Endothelial cell of umbilical vein (primary cell): Measurements from ENCODE around the gene NID2. TPM values are rescaled to one million over a fixed set of nuclear protein-coding genes. Genes with fewer than 3 reads are reported as not detected.

Experiments used
- BruUV-seq: library from RNA; stranded (reverse); fragments of 400-500 nt; replicated peaks from 2 replicates; lab custom pipeline; 2021; lab: Mats Ljungman, UMichigan
- CTCF ChIA-PET: fragments of 300-600, 350-600 bp; sonication (Branson Sonifier 250); formaldehyde crosslinking; loops from one replicate; lab custom pipeline; 2021; ENCODE audit warnings: antibody characterized with exemption, inconsistent platforms; lab: Charles Lee
- POLR2A ChIA-PET: fragments of 300-600, 350-600 bp; sonication (Branson Sonifier 250); formaldehyde crosslinking; loops from one replicate; lab custom pipeline; 2021; ENCODE audit warnings: antibody characterized with exemption, inconsistent platforms; lab: Charles Lee
- DNase-seq: peaks from one replicate; pipeline ENCODE4 v3.0.0-alpha.2; 2011; ENCODE audit warnings: low read depth, low spot score
- FAIRE-seq: peaks from 2 replicates; lab custom pipeline; 2011; peaks lifted over from hg19 to GRCh38; lab: Jason Lieb, UNC
- H2AFZ ChIP-seq: 2 replicates; pipeline ENCODE4 v1.6.0; 2012; ENCODE audit warnings: low read depth, low read length, control low read depth, inconsistent platforms
- H3K27ac ChIP-seq: 2 replicates; pipeline ENCODE4 v1.5.1; 2011; ENCODE audit warnings: low read depth, mild to moderate bottlenecking, control low read depth, low read length, moderate library complexity; ENCODE audit not compliant: insufficient read depth
- H3K27me3 ChIP-seq, 2 experiments: 2 replicates each; pipeline versions ENCODE4 v1.6.0 to v1.6.1; 2011; ENCODE audit warnings: low read length in 2 of 2, mixed read lengths in 1 of 2; ENCODE audit not compliant: control insufficient read depth in 2 of 2, insufficient read depth in 2 of 2
- H3K36me3 ChIP-seq, 2 experiments: 2 replicates in 1 of 2; 3 replicates in 1 of 2; pipeline ENCODE4 v1.5.1; 2011; ENCODE audit warnings: low read length in 2 of 2, mild to moderate bottlenecking in 1 of 2, moderate library complexity in 1 of 2; ENCODE audit not compliant: control insufficient read depth in 2 of 2, insufficient read depth in 2 of 2; ENCODE audit errors: extremely low read depth in 1 of 2
- H3K4me1 ChIP-seq: 3 replicates; pipeline ENCODE4 v1.5.1; 2011; ENCODE audit warnings: mild to moderate bottlenecking, low read length; ENCODE audit not compliant: control insufficient read depth, insufficient read depth; ENCODE audit errors: extremely low read depth
- H3K4me2 ChIP-seq: 2 replicates; pipeline ENCODE4 v1.6.1; 2011; ENCODE audit warnings: low read length, control low read depth, mixed read lengths; ENCODE audit not compliant: insufficient read depth
- H3K4me3 ChIP-seq, 3 experiments: fragments of 200-600 bp in 1 of 3; sonication (generic), shearing (Covaris generic) in 1 of 3; replicated peaks in 1 of 3; 2 replicates each; pipeline ENCODE4 v1.5.1; 2011 to 2016; ENCODE audit warnings: control low read depth in 3 of 3, low read length in 3 of 3, mild to moderate bottlenecking in 2 of 3, inconsistent platforms in 1 of 3, low read depth in 1 of 3, moderate library complexity in 1 of 3; ENCODE audit not compliant: insufficient read depth in 1 of 3
- H3K79me2 ChIP-seq: 2 replicates; pipeline ENCODE4 v1.6.0; 2012; ENCODE audit warnings: low read length, inconsistent platforms; ENCODE audit not compliant: control insufficient read depth, insufficient read depth
- H3K9ac ChIP-seq: replicated peaks from 2 replicates; pipeline ENCODE3; 2011; ENCODE audit warnings: low read length, control low read depth; ENCODE audit not compliant: insufficient read depth; ENCODE audit errors: extremely low read depth
- H3K9me1 ChIP-seq: replicated peaks from 3 replicates; pipeline ENCODE4 v1.6.0; 2011; ENCODE audit warnings: mild to moderate bottlenecking, low read length; ENCODE audit not compliant: control insufficient read depth, insufficient read depth; ENCODE audit errors: extremely low read depth
- H3K9me3 ChIP-seq: replicated peaks from 2 replicates; pipeline ENCODE4 v1.5.1; 2012; ENCODE audit warnings: low read length, inconsistent platforms; ENCODE audit not compliant: control insufficient read depth, insufficient read depth
- H4K20me1 ChIP-seq: replicated peaks from 2 replicates; pipeline ENCODE3; 2011; ENCODE audit warnings: mild to moderate bottlenecking, low read length; ENCODE audit not compliant: control insufficient read depth, insufficient read depth; ENCODE audit errors: extremely low read depth
- CTCF ChIP-seq, 2 donors: IDR thresholded peaks; 1 replicate in 1 of 2; 2 replicates in 1 of 2; pipeline ENCODE4 v1.5.1; 2011; ENCODE audit warnings: low read length in 2 of 2, mild to moderate bottlenecking in 2 of 2, moderate library complexity in 2 of 2, control low read depth in 1 of 2, inconsistent platforms in 1 of 2, low read depth in 1 of 2; ENCODE audit not compliant: insufficient read depth in 1 of 2; ENCODE audit errors: extremely low read depth in 1 of 2
- EZH2 ChIP-seq: IDR thresholded peaks from 2 replicates; pipeline ENCODE4 v1.6.1; 2012; ENCODE audit warnings: borderline replicate concordance, low read depth, mild to moderate bottlenecking, moderate library complexity, low read length, inconsistent platforms; ENCODE audit not compliant: severe bottlenecking
- FOS ChIP-seq: IDR thresholded peaks from 2 replicates; pipeline ENCODE4 v1.6.1; 2011; ENCODE audit warnings: mild to moderate bottlenecking, low read length, moderate library complexity, borderline replicate concordance; ENCODE audit not compliant: insufficient read depth
- GATA2 ChIP-seq: IDR thresholded peaks from 2 replicates; pipeline ENCODE4 v1.7.0; 2011; ENCODE audit warnings: low read depth, mild to moderate bottlenecking, moderate library complexity, mixed read lengths, low read length; ENCODE audit not compliant: insufficient read length, insufficient read depth
- JUN ChIP-seq: IDR thresholded peaks from 2 replicates; pipeline ENCODE4 v1.6.1; 2011; ENCODE audit warnings: borderline replicate concordance, low read depth; ENCODE audit not compliant: insufficient read length, insufficient read depth
- MAX ChIP-seq: IDR thresholded peaks from 2 replicates; pipeline ENCODE4 v1.6.1; 2011; ENCODE audit not compliant: insufficient read depth, insufficient read length
- MYC ChIP-seq: IDR thresholded peaks from one replicate; pipeline ENCODE4 v1.6.1; 2011; ENCODE audit warnings: mild to moderate bottlenecking, low read depth, low read length
- POLR2A ChIP-seq: IDR thresholded peaks from 2 replicates; pipeline ENCODE4 v1.6.1; 2012; ENCODE audit warnings: low read depth, mild to moderate bottlenecking, control low read depth, low read length
- POLR2AphosphoS5 ChIP-seq: IDR thresholded peaks from 2 replicates; pipeline ENCODE4 v1.6.1; 2012; ENCODE audit warnings: low read depth, mild to moderate bottlenecking, control low read depth, low read length, moderate library complexity; ENCODE audit not compliant: insufficient read depth
- dilution Hi-C: fragments of 300-500 bp; cut with MboI; formaldehyde crosslinking; loops from one replicate; pipeline ENCODE4 v1.15.0; 2019; ENCODE audit warnings: low sequenced_read_pairs; ENCODE audit not compliant: extremely low pct_ligation_motif_present
- intact Hi-C: fragments of 100-400 bp; cut with micrococcal nuclease; formaldehyde crosslinking; loops from one replicate; pipeline ENCODE4 v1.10.0; 2022
- polyA plus RNA-seq, 4 experiments: library from polyadenylated mRNA; depleted of rRNA in 3 of 4; stranded (reverse) in 3 of 4; unstranded in 1 of 4; fragments of >200 nt; gene quantifications; 2 replicates each; pipeline versions ENCODE4 v1.2.1 to v1.2.3, GENCODE V29; 2011 to 2012; ENCODE audit warnings: missing spikeins in 1 of 4
- total RNA-seq: library from RNA; stranded (reverse); gene quantifications from 2 replicates; pipeline ENCODE4 v1.2.3, GENCODE V29; 2021

NID2 gene
- total and polyA plus RNA-seq, 2 donors (not counting 3 experiments of a cell fraction or from before 2014, with no cell fraction given), result 22.5 to 56.7 TPM

- no peak for FAIRE-seq
- Histone ChIP-seq H3K4me1 (peaks cover 10% of the 10 kb centered on the region), H3K27ac (no peak overlapping the region), H3K9ac (no peak overlapping the region), H4K20me1 (no peaks in the 10 kb centered on the region), H3K79me2 (no peaks in the 10 kb centered on the region), H3K9me1 (no peaks in the 10 kb centered on the region), H3K36me3 (no peaks in the 10 kb centered on the region), H3K4me3 (no peak overlapping the region), H3K27me3 (no peaks in the 10 kb centered on the region), H2AFZ (no peak overlapping the region), H3K9me3 (no peaks in the 10 kb centered on the region), H3K4me2 (no peak overlapping the region)
- BruUV-seq, result no TSS peak
- CTCF ChIA-PET, result interaction anchor here (0.7 kb wide), 1 partner anchor 543 kb away, joined by 3 read pairs; no protein-coding TSS in a partner anchor
- no peak for DNase-seq
- dilution Hi-C loops (no loop called here), intact Hi-C loops (no loop called here)
- TF ChIP-seq GATA2 (no peak), EZH2 (no peak), MAX (no peak), MYC (no peak), CTCF (IDR thresholded peaks at IDR 0.05; ENCODE audit: extremely low read depth in 1 of 2, insufficient read depth in 1 of 2, low read depth in 1 of 2, low read length in 2 of 2) (no peak), POLR2A (no peak), POLR2AphosphoS5 (no peak), FOS (no peak), JUN (no peak)
- POLR2A ChIA-PET, result no interaction called here
These were observed 20.1 kb downstream of the NID2 start for GRCh38 chr14:52048641-52049204.
